GM12874 (cell line): Measurements from ENCODE around the gene CTDSPL.

Source experiments
- CTCF ChIP-seq: IDR thresholded peaks from 2 replicates; pipeline ENCODE4 v1.5.1; 2011; ENCODE audit warnings: low read depth, mild to moderate bottlenecking, control low read depth, low read length, moderate library complexity; ENCODE audit not compliant: insufficient read depth

Gene CTDSPL

GRCh38 chr3:37887062-37887461 is 25.4 kb downstream of the CTDSPL start:
- TF ChIP-seq CTCF: no peak

- no peak for TF ChIP-seq CTCF
Measured at GRCh38 chr3:37887824-37888223, 26.1 kb downstream of the CTDSPL start.

- TF ChIP-seq CTCF: no peak
Measured at GRCh38 chr3:37888421-37888820, 26.7 kb downstream of the CTDSPL start.

GRCh38 chr3:37890522-37890921 is 28.8 kb downstream of the CTDSPL start:
- TF ChIP-seq CTCF: no peak

GRCh38 chr3:37891227-37891626 is 29.5 kb downstream of the CTDSPL start:
- TF ChIP-seq CTCF: no peak

- TF ChIP-seq CTCF: no peak
Measured at GRCh38 chr3:37892927-37893600, 31.4 kb downstream of the CTDSPL start.

- no peak for TF ChIP-seq CTCF
Measured at GRCh38 chr3:37896827-37897226, 35.1 kb downstream of the CTDSPL start.
